Upper lobe of left lung (tissue), 4 donors: ENCODE measurements around the gene RHO.

ENCODE experiments used
- EP300 ChIP-seq, 4 donors: sonication (generic); formaldehyde crosslinking; IDR thresholded peaks; one replicate each; pipeline ENCODE4 v1.5.1; 2017; ENCODE audit warnings: antibody characterized with exemption in 4 of 4, control low read depth in 2 of 4
- POLR2A ChIP-seq, 4 donors: fragments of 450-650 bp; IDR thresholded peaks; one replicate each; pipeline ENCODE4 v1.5.1; 2016 to 2017; ENCODE audit warnings: antibody characterized with exemption in 4 of 4, mild to moderate bottlenecking in 2 of 4
- POLR2AphosphoS5 ChIP-seq, 2 donors: sonication (generic); formaldehyde crosslinking; IDR thresholded peaks; one replicate each; pipeline ENCODE4 v1.5.1; 2017; ENCODE audit warnings: antibody characterized with exemption in 2 of 2
- TF ChIP-seq, protein P1 (sequence below), 6 experiments: fragments of 450-650 bp in 4 of 6; fragments of 200-600 bp in 2 of 6; sonication (generic) in 2 of 6; IDR thresholded peaks; one replicate each; pipeline ENCODE4 v1.5.1; 2016 to 2019; ENCODE audit warnings: antibody characterized with exemption in 6 of 6

DNA sequence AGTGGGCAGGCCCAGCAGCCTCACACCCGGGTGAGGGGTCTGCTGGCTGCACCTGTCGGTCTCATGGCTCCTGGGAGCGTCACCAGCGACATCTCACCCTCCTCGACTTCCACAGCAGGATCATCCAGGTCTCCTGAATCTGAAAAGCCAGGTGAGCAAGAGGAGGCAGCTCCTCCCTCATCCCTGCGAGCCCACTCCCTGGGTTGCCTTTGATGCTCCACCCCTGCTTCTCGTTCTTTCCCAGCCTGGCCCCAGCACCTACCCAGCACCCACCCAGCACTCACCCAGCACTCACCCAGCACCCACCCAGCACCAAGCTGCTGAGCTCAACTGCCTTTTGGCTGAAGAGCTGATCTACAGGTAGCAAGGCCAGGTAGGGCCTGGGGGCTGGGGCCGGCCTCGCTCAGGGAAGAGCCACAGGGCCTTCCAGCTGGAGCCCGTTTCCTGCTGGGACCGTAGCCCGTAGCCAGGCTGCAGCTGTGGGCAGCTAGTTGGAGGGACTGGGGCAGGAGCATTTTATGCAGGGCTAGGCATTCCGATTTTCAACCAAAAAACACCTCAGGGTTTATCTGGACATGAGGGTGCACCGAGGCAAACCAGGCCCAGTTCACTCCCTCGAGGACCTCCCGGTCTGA is 14.8 kb downstream of the RHO start, which contains the start of gene H1-8:
- TF ChIP-seq, protein P1, sequence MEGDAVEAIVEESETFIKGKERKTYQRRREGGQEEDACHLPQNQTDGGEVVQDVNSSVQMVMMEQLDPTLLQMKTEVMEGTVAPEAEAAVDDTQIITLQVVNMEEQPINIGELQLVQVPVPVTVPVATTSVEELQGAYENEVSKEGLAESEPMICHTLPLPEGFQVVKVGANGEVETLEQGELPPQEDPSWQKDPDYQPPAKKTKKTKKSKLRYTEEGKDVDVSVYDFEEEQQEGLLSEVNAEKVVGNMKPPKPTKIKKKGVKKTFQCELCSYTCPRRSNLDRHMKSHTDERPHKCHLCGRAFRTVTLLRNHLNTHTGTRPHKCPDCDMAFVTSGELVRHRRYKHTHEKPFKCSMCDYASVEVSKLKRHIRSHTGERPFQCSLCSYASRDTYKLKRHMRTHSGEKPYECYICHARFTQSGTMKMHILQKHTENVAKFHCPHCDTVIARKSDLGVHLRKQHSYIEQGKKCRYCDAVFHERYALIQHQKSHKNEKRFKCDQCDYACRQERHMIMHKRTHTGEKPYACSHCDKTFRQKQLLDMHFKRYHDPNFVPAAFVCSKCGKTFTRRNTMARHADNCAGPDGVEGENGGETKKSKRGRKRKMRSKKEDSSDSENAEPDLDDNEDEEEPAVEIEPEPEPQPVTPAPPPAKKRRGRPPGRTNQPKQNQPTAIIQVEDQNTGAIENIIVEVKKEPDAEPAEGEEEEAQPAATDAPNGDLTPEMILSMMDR (IDR thresholded peaks at IDR 0.05): no peak
- TF ChIP-seq POLR2A (IDR thresholded peaks at IDR 0.05) (no peak), POLR2AphosphoS5 (IDR thresholded peaks at IDR 0.05) (no peak), EP300 (IDR thresholded peaks at IDR 0.05) (no peak)
